ENCODE measurements around the gene ABCC6. TPM values are rescaled to one million over a fixed set of nuclear protein-coding genes. Genes with fewer than 3 reads are reported as not detected.

ABCC6 gene
- total RNA-seq, 1 experiment from 2014 or later, result 44.6 TPM

DNA sequence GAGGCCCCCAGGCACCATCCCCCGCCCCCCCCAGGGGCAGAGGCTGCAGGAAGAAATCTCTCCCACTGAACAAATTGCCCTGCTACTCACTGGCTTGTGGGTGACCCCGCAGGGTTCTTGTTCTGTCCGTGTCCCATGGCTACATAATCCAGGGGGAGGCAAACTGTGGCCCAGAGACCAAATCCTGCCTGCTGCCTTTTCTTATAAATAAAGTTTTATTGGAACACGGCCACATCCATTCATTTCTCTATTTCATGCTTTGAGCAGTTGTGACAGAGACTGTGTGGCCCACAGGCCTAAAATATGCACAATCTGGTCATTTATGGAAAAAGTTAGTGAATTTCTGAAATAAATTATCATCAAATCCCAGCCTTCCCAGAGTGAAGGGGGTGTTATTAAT, 38.2 kb downstream of the ABCC6 start:
- TF ChIP-seq, protein P1, sequence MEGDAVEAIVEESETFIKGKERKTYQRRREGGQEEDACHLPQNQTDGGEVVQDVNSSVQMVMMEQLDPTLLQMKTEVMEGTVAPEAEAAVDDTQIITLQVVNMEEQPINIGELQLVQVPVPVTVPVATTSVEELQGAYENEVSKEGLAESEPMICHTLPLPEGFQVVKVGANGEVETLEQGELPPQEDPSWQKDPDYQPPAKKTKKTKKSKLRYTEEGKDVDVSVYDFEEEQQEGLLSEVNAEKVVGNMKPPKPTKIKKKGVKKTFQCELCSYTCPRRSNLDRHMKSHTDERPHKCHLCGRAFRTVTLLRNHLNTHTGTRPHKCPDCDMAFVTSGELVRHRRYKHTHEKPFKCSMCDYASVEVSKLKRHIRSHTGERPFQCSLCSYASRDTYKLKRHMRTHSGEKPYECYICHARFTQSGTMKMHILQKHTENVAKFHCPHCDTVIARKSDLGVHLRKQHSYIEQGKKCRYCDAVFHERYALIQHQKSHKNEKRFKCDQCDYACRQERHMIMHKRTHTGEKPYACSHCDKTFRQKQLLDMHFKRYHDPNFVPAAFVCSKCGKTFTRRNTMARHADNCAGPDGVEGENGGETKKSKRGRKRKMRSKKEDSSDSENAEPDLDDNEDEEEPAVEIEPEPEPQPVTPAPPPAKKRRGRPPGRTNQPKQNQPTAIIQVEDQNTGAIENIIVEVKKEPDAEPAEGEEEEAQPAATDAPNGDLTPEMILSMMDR (IDR thresholded peaks at IDR 0.05; ENCODE audit: insufficient read depth in 1 of 2, low read depth in 1 of 2, low read length in 1 of 2, severe bottlenecking in 1 of 2, unreplicated experiment in 1 of 2), result no peak
- Mint-ChIP-seq H3K4me3 (ENCODE audit: unreplicated experiment) (no peak overlapping the region), H3K4me1 (ENCODE audit: low read depth, unreplicated experiment) (no peaks in the 10 kb centered on the region), H3K27ac (ENCODE audit: unreplicated experiment) (no peak overlapping the region), H3K27me3 (ENCODE audit: insufficient read depth, unreplicated experiment) (no peaks in the 10 kb centered on the region), H3K9me3 (ENCODE audit: unreplicated experiment) (no peaks in the 10 kb centered on the region), H3K36me3 (ENCODE audit: insufficient read depth, unreplicated experiment) (peaks cover 33% of the 10 kb centered on the region)
- CTCF ChIA-PET, result no interaction called here
- no peak overlapping the region for H3K4me3 ChIP-seq (ENCODE audit: low read depth, low read length)
- intact Hi-C loops (cut with micrococcal nuclease; ENCODE audit: unreplicated experiment), result no loop called here
- no peaks in the 10 kb centered on the region for H3K4me1 ChIP-seq
- POLR2A ChIA-PET, result no interaction called here
- no peak for DNase-seq
- no TSS peak for BruUV-seq (replicated peaks)
- H3K27me3 ChIP-seq (replicated peaks; ENCODE audit: control insufficient read depth, insufficient read depth, low read length), result no peaks in the 10 kb centered on the region
- H3K36me3 ChIP-seq (ENCODE audit: control insufficient read depth, insufficient read depth, low read length), result peaks cover 1% of the 10 kb centered on the region
- H3K9me3 ChIP-seq, result no peaks in the 10 kb centered on the region

DNA sequence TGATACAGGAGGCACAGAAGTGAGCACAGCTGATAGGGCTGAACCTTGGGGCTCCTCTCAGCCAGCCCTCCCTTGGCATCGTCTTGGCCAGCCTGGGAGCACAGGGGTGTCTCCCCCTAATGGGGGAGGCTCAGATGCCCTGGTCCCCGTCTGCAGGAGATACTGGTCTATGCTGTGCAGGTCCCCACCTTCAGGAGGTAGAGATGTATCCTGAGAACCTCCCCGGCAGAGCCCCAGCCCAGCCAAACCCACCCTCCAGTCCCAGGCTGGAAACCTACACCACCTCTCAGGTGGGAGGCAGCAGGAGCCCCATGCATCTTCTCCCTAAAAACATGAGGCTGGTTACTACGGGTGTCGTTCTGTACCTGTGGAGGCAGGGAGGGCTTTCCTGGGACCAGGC, 38.7 kb downstream of the ABCC6 start:
- ChIA-PET POLR2A (no interaction called here), CTCF (no interaction called here)
- H3K36me3 Mint-ChIP-seq (ENCODE audit: insufficient read depth, unreplicated experiment), result peaks cover 33% of the 10 kb centered on the region

DNA sequence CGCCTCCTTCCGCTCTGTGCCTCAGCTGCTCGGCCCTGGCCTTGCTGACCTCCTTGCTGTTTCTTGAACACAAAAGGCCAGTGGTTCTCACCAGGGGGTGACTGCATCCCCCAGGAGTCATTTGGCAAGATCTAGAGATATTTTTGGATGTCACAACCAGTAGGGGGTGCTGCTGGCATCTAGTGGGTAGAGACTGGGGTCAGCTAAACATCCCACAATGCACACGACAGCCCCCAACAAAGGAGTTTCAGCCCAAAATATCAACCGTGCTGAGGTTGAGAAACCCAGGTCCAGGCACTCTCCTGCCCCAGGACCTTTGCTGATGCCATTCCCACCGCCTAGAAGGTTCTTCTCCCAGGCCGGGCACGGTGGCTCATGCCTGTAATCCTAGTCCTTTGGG, 39.7 kb downstream of the ABCC6 start:
- H3K4me1 Mint-ChIP-seq (ENCODE audit: low read depth, unreplicated experiment), result no peaks in the 10 kb centered on the region
- no peak for DNase-seq
- peaks cover 4% of the 10 kb centered on the region for H3K36me3 ChIP-seq (ENCODE audit: control insufficient read depth, insufficient read depth, low read length)
- ChIA-PET CTCF (no interaction called here), POLR2A (no interaction called here)
- BruUV-seq (replicated peaks), result no TSS peak
- TF ChIP-seq, protein P1 (IDR thresholded peaks at IDR 0.05; ENCODE audit: insufficient read depth in 1 of 2, low read depth in 1 of 2, low read length in 1 of 2, severe bottlenecking in 1 of 2, unreplicated experiment in 1 of 2), result no peak
- H3K36me3 Mint-ChIP-seq (ENCODE audit: insufficient read depth, unreplicated experiment), result peaks cover 27% of the 10 kb centered on the region
- H3K4me3 ChIP-seq (ENCODE audit: low read depth, low read length), result no peak overlapping the region
- H3K4me3 Mint-ChIP-seq (ENCODE audit: unreplicated experiment), result no peak overlapping the region
- H3K9me3 Mint-ChIP-seq (ENCODE audit: unreplicated experiment), result peaks cover 9% of the 10 kb centered on the region
- intact Hi-C loops (cut with micrococcal nuclease; ENCODE audit: unreplicated experiment), result no loop called here
- H3K27ac Mint-ChIP-seq (ENCODE audit: unreplicated experiment), result no peak overlapping the region
- H3K27me3 ChIP-seq (replicated peaks; ENCODE audit: control insufficient read depth, insufficient read depth, low read length), result no peaks in the 10 kb centered on the region
- no peaks in the 10 kb centered on the region for H3K27me3 Mint-ChIP-seq (ENCODE audit: insufficient read depth, unreplicated experiment)
- H3K4me1 ChIP-seq, result no peaks in the 10 kb centered on the region
- no peaks in the 10 kb centered on the region for H3K9me3 ChIP-seq

More for the DNA sequence above, 38.7 kb downstream of the ABCC6 start:
- Histone ChIP-seq H3K36me3 (ENCODE audit: control insufficient read depth, insufficient read depth, low read length) (peaks cover 1% of the 10 kb centered on the region), H3K4me3 (ENCODE audit: low read depth, low read length) (no peak overlapping the region), H3K4me1 (no peaks in the 10 kb centered on the region), H3K9me3 (no peaks in the 10 kb centered on the region), H3K27me3 (replicated peaks; ENCODE audit: control insufficient read depth, insufficient read depth, low read length) (no peaks in the 10 kb centered on the region)
- Mint-ChIP-seq H3K27me3 (ENCODE audit: insufficient read depth, unreplicated experiment) (no peaks in the 10 kb centered on the region), H3K4me3 (ENCODE audit: unreplicated experiment) (no peak overlapping the region), H3K27ac (ENCODE audit: unreplicated experiment) (no peak overlapping the region), H3K4me1 (ENCODE audit: low read depth, unreplicated experiment) (no peaks in the 10 kb centered on the region), H3K9me3 (ENCODE audit: unreplicated experiment) (no peaks in the 10 kb centered on the region)
- BruUV-seq (replicated peaks), result no TSS peak
- DNase-seq, result no peak
- TF ChIP-seq, protein P1 (IDR thresholded peaks at IDR 0.05; ENCODE audit: insufficient read depth in 1 of 2, low read depth in 1 of 2, low read length in 1 of 2, severe bottlenecking in 1 of 2, unreplicated experiment in 1 of 2), result no peak
- intact Hi-C loops (cut with micrococcal nuclease; ENCODE audit: unreplicated experiment), result no loop called here

All from Caco-2 (cell line).